HG02970 (cell line): ENCODE data around the gene FETUB.
"Not testable (repeated sequence)": the region's sequence is repeated elsewhere in the genome, so short reads cannot be mapped to it uniquely, and the experiment has no call there.

Source experiments
- ATAC-seq: cut with Tn5 transposase; IDR thresholded peaks from one replicate; pipeline ENCODE4 v1.9.1; 2021; ENCODE audit warnings: mild to moderate bottlenecking, moderate library complexity, moderate number of reproducible peaks; ENCODE audit not compliant: unreplicated experiment, low FRiP score

The FETUB gene

GRCh38 chr3:186665625-186666188 is 25.5 kb downstream of the FETUB start, which contains the start of gene HRG:
TSS of gene HRG (plus strand) at chr3:186666014. CDS start at chr3:186666032, 18 bp downstream.
- no peak for ATAC-seq

DNA sequence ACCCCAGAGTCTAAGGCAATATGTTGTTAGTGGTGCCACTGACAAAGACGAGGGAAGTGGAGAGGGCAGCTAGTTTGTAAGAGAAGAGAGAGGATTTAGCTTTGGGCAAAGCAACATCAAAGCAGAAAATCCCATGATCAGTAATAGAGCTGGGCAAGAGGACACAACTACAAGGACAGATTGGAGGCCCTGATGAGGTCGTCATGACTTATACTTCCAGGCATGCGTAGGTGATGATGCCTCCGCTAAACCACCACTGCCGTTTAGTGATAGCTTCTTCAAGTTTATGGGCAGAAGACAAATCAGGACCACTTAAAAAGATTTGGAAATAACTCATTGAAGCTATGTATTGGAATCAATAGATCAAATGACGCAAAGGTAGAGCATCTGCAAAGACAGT is 28.2 kb downstream of the FETUB start:
- no peak for ATAC-seq

DNA sequence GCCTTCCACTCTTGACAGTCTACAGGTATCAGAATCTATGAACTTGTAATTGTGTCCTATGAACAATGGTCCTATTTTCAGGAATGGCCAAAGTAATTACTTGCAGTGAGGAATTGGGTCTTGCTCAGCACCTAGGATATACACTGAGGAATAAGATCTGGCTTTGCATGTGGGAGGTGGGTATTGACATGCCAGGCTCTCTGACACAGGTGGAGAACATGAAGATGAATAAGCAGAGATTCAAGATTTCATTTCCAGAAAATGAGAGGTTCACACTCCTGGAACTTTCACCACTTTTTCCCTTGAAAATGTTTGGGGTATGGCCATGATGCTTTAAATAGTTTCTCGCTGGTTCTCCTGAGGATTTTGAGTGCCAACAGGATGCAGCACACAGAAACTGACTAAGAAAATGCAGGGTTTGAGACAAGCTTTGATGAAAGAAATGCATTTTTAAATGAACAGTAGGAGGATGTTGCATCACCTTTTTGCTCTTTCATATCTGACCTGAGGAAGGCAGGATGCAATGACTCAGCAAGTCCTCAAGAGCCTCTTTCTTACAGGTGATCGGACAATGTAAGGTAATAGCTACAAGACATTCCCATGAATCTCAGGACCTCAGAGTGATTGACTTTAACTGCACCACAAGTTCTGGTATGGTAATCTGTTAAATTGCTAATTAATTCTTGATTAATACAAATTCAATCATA is 29.3 kb downstream of the FETUB start:
- ATAC-seq = no peak

DNA sequence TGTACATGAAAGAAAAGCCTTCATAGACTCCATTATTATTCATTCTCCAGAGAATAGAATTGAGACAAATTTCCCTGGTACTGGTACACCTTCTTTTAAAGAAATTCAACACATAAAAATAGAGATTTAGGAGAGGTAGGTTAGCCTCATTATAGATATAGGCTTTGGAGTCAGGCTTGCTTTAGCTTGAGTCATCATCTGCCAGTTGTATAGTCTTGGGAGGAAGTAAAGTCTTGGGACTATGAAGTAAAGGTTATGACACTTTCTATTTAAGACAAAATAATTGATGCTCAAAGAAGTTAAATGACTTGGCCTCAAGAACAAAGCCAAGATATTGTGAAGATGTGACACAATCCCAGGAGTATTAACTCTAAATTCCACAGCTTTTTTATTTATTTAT is 30.0 kb downstream of the FETUB start:
- no peak for ATAC-seq

- ATAC-seq = no peak
Observed at GRCh38 chr3:186671051-186671450, 30.9 kb downstream of the FETUB start.

DNA sequence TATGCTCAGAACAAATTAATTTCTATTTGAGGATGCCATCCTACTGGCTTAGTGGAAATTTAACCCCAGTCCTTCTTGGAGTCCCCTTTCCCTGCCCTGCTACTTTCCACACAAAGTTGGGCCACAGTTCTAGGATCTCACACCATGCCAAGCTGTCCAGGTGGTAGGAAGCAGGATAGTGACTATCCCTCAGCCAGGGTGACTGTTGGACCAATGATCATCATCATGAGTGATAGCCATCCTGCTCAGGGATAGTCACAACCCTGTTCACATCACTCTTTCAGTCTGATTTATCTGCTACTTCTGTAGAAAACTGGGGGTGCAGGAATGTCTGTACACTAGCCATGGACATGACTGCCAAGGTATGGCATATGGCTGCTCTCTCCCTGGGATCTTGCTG is 38.4 kb downstream of the FETUB start:
- ATAC-seq = no peak

- ATAC-seq = no peak
Observed at GRCh38 chr3:186679151-186679550, 39.0 kb downstream of the FETUB start.

- no peak for ATAC-seq
Observed at GRCh38 chr3:186680869-186681268, 40.7 kb downstream of the FETUB start.

DNA sequence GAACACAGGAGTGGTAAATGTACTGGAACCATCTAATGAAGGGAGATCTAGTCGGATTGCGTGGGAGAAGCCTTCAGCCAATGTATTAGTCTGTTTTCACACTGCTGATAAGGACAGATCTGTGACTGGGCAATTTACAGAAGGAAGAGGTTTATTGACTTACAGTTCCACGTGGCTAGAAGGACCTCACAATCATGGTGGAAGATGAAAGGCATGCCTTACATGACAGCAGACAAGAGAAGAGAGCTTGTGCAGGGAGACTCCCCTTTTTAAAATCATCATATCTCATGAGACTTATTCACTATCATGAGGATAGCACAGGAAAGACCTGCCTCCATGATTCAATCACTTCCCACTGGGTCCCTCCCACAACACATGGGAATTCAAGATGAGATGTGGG is 42.6 kb downstream of the FETUB start:
- ATAC-seq = no peak

GRCh38 chr3:186683979-186684378 is 43.8 kb downstream of the FETUB start:
- no peak for ATAC-seq

- not testable (repeated sequence) for ATAC-seq
Observed at GRCh38 chr3:186686475-186686874, 46.3 kb downstream of the FETUB start.

DNA sequence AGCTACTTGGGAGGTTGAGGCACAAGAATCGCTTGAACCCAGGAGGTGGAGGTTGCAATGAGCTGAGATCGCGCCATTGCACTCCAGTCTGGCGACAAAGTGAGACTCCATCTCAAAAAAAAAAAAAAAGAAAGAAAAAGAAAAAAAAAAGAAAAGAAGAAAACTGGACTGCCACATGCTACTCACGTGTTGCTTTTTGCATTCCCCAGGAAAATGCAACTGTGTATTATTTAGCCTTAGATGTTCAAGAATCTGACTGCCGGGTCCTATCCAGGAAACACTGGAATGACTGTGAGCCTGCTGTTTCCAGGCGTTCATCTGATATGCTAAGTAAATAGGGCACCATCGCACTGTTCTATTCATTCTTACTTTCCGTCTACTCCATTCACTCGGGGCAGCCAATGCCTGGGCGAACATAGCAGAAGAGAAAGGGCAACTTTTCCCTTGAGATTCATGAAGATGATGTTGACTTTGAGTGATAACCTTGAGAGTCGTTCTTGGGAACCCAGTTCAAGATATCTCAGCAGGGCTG is 47.0 kb downstream of the FETUB start:
- ATAC-seq = no peak

DNA sequence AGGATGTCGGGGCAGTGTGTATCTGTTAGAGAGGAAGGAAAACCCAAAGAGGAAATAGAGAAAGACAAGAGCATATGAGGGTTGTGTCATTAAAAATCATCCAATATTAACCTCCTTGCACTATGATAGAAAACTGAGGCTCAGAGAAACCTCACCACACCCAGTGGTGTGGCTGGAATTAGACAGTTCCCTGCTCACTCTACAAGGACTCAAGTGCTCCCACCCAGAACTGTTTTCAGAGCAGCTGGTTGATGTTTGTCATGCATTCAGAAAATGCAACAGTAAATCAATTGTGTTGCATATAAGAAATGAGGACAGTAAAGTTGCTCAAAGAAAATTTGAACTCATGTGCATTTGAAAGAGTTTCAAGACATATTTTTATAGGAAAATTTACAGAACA is 50.1 kb downstream of the FETUB start:
- ATAC-seq = not testable (repeated sequence)

DNA sequence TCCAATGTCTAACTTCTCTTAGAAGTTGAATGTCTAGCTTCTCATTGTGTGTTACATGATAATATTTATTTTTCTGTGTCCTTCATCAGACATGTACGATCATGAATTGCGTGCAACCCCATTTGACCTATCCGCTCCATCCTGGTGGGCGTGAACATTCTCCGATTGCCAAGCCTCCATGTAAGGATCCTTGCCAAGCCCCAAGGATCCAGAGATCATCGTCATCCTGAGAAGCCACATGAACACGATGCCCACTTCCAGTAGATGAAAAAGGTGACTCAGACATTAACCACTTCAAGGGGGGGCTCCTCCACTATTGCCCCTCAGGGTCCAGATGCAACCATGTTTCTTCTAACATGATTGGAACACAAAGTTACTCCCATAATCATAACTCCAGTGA is 51.5 kb downstream of the FETUB start:
- ATAC-seq = no peak

GRCh38 chr3:186693843-186694242 is 53.6 kb downstream of the FETUB start:
- ATAC-seq = no peak

GRCh38 chr3:186694288-186695032 is 54.3 kb downstream of the FETUB start:
- ATAC-seq = no peak

GRCh38 chr3:186696522-186696921 is 56.3 kb downstream of the FETUB start:
- no peak for ATAC-seq

DNA sequence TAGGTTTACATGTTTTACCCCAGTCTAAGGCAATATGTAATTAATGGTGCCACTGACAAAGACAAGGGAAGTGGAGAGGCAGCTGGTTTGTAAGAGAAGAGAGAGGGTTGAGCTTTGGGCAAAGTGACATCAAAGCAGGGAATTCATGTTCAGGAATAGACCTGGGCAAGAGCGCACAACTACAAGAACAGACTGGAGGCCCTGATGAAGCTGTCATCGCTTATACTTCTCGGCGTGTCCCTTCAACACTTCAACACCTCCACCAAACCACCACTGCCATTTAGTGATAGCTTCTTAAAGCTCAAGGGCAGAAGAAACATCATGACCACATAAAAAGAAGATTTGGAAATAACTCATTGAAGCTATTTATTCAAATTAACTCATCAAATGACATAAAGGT is 57.3 kb downstream of the FETUB start:
- ATAC-seq = no peak

- no peak for ATAC-seq
Observed at GRCh38 chr3:186700267-186700666, 60.1 kb downstream of the FETUB start.

GRCh38 chr3:186702451-186702850 is 62.3 kb downstream of the FETUB start:
- not testable (repeated sequence) for ATAC-seq
